ENCODE results near the gene UMAD1. TPM values are rescaled to one million over a fixed set of nuclear protein-coding genes. Genes with fewer than 3 reads are reported as not detected.
"Not testable (repeated sequence)": the region's sequence is repeated elsewhere in the genome, so short reads cannot be mapped to it uniquely, and the experiment has no call there.

Gene UMAD1
- total RNA-seq, 1 donor = 13.8 TPM

- H3K4me3 ChIP-seq (ENCODE audit: low read depth, low read length) = no peak overlapping the region
- DNase-seq (ENCODE audit: low read depth) = no peak
- TF ChIP-seq CTCF (IDR thresholded peaks at IDR 0.05; ENCODE audit: insufficient read depth, low read depth, low read length) = no peak
These were observed 32.1 kb downstream of the UMAD1 start for GRCh38 chr7:7672545-7673239.

GRCh38 chr7:7673240-7673550 is 32.6 kb downstream of the UMAD1 start:
- no peak for TF ChIP-seq CTCF (IDR thresholded peaks at IDR 0.05; ENCODE audit: insufficient read depth, low read depth, low read length)
- H3K4me3 ChIP-seq (ENCODE audit: low read depth, low read length) = no peak overlapping the region
- no peak for DNase-seq (ENCODE audit: low read depth)

GRCh38 chr7:7675686-7676085 is 35.1 kb downstream of the UMAD1 start:
- H3K4me3 ChIP-seq (ENCODE audit: low read depth, low read length) = no peak overlapping the region
- no peak for DNase-seq (ENCODE audit: low read depth)
- no peak for TF ChIP-seq CTCF (IDR thresholded peaks at IDR 0.05; ENCODE audit: insufficient read depth, low read depth, low read length)

- not testable (repeated sequence) for DNase-seq (ENCODE audit: low read depth); H3K4me3 ChIP-seq (ENCODE audit: low read depth, low read length)
These were observed 39.1 kb downstream of the UMAD1 start for GRCh38 chr7:7679640-7680039.

- peak; percentile 74 for DNase-seq (ENCODE audit: low read depth)
- no peak overlapping the region for H3K4me3 ChIP-seq (ENCODE audit: low read depth, low read length)
- peak; percentile 61 for TF ChIP-seq CTCF (IDR thresholded peaks at IDR 0.05; ENCODE audit: insufficient read depth, low read depth, low read length)
These were observed 40.8 kb downstream of the UMAD1 start for GRCh38 chr7:7681191-7681935.

GRCh38 chr7:7681936-7682329 is 41.4 kb downstream of the UMAD1 start:
- H3K4me3 ChIP-seq (ENCODE audit: low read depth, low read length) = no peak overlapping the region
- no peak for TF ChIP-seq CTCF (IDR thresholded peaks at IDR 0.05; ENCODE audit: insufficient read depth, low read depth, low read length)
- DNase-seq (ENCODE audit: low read depth) = no peak

- no peak overlapping the region for H3K4me3 ChIP-seq (ENCODE audit: low read depth, low read length)
- no peak for TF ChIP-seq CTCF (IDR thresholded peaks at IDR 0.05; ENCODE audit: insufficient read depth, low read depth, low read length)
- no peak for DNase-seq (ENCODE audit: low read depth)
These were observed 42.3 kb downstream of the UMAD1 start for GRCh38 chr7:7682861-7683260.
